ENCODE data around the gene TUBG2. TPM values are rescaled to one million over a fixed set of nuclear protein-coding genes. Genes with fewer than 3 reads are reported as not detected.
"Not testable (repeated sequence)": the region's sequence is repeated elsewhere in the genome, so short reads cannot be mapped to it uniquely, and the experiment has no call there.

Gene TUBG2
- 6.8 and 9.3 TPM in 2 replicates for total RNA-seq (2014; rRNA removed; shearing (Covaris generic))
- polyA plus RNA-seq (2015; cell fraction: cytosol; rRNA removed), result 16.3 and 20.0 TPM in 2 replicates
- 54.2 and 65.1 TPM in 2 replicates for polyA plus RNA-seq (2015; cell fraction: nucleus; rRNA removed)

- peak; percentile 89 for DNase-seq (ENCODE audit: low read depth)
These were observed at the start of gene TUBG2 for GRCh38 chr17:42659079-42659931. Gene TUBG2, plus strand, starts transcription at chr17:42659284. Its CDS starts 220 bp downstream, at chr17:42659504.

- not testable (repeated sequence) for DNase-seq (ENCODE audit: low read depth)
These were observed 49.0 kb upstream of the TUBG2 start for GRCh38 chr17:42609814-42610801.

GRCh38 chr17:42612013-42612412 lies 47.1 kb upstream of the TUBG2 start:
- no peak for DNase-seq (ENCODE audit: low read depth)

- DNase-seq (ENCODE audit: low read depth), result no peak
These were observed 45.3 kb upstream of the TUBG2 start for GRCh38 chr17:42613699-42614295.

- no peak for DNase-seq (ENCODE audit: low read depth)
These were observed 41.1 kb upstream of the TUBG2 start for GRCh38 chr17:42617956-42618431.

- peak; percentile 57 for DNase-seq (ENCODE audit: low read depth)
These were observed 40.5 kb upstream of the TUBG2 start for GRCh38 chr17:42618442-42619150.

GRCh38 chr17:42621987-42622386 lies 37.1 kb upstream of the TUBG2 start:
- not testable (repeated sequence) for DNase-seq (ENCODE audit: low read depth)

- DNase-seq (ENCODE audit: low read depth), result no peak
These were observed 35.8 kb upstream of the TUBG2 start for GRCh38 chr17:42623271-42623670.

GRCh38 chr17:42623732-42624596 lies 35.1 kb upstream of the TUBG2 start:
- DNase-seq (ENCODE audit: low read depth), result peak; percentile 87

- not testable (repeated sequence) for DNase-seq (ENCODE audit: low read depth)
These were observed 31.9 kb upstream of the TUBG2 start for GRCh38 chr17:42627032-42627764.

- DNase-seq (ENCODE audit: low read depth), result no peak
These were observed 29.6 kb upstream of the TUBG2 start for GRCh38 chr17:42629411-42630009.

GRCh38 chr17:42632949-42633444 lies 26.1 kb upstream of the TUBG2 start:
- DNase-seq (ENCODE audit: low read depth), result no peak

- DNase-seq (ENCODE audit: low read depth), result no peak
These were observed 19.5 kb upstream of the TUBG2 start for GRCh38 chr17:42639525-42640113.

GRCh38 chr17:42640121-42640520 lies 19.0 kb upstream of the TUBG2 start:
- DNase-seq (ENCODE audit: low read depth), result no peak

GRCh38 chr17:42642336-42642735 lies 16.7 kb upstream of the TUBG2 start:
- DNase-seq (ENCODE audit: low read depth), result no peak

GRCh38 chr17:42647778-42648177 lies 11.3 kb upstream of the TUBG2 start:
- no peak for DNase-seq (ENCODE audit: low read depth)

GRCh38 chr17:42651392-42651791 lies 7.7 kb upstream of the TUBG2 start:
- DNase-seq (ENCODE audit: low read depth), result no peak
